ENCODE measurements around the gene POLH.
"Not testable (repeated sequence)": the region's sequence is repeated elsewhere in the genome, so short reads cannot be mapped to it uniquely, and the experiment has no call there.

Gene POLH

GRCh38 chr6:43575772-43576551 is at the start of gene POLH, which contains the start of gene XPO5:
Gene POLH (plus strand): TSS chr6:43576185. CDS start chr6:43582320, 6,135 bp downstream.
Gene XPO5 (minus strand): TSS chr6:43576038. CDS start chr6:43575864, 174 bp downstream.
- peak; percentile 90 for DNase-seq (ENCODE audit: low spot score)

- no peak for DNase-seq (ENCODE audit: low spot score)
Observed at GRCh38 chr6:43532201-43532600, 43.8 kb upstream of the POLH start.

GRCh38 chr6:43538986-43539385 is 37.0 kb upstream of the POLH start:
- DNase-seq (ENCODE audit: low spot score), result not testable (repeated sequence)

- not testable (repeated sequence) for DNase-seq (ENCODE audit: low spot score)
Observed at GRCh38 chr6:43539409-43539808, 36.6 kb upstream of the POLH start.

GRCh38 chr6:43540507-43540906 is 35.5 kb upstream of the POLH start:
- no peak for DNase-seq (ENCODE audit: low spot score)

GRCh38 chr6:43541774-43542471 is 34.1 kb upstream of the POLH start:
- no peak for DNase-seq (ENCODE audit: low spot score)

GRCh38 chr6:43544461-43544860 is 31.5 kb upstream of the POLH start:
- DNase-seq (ENCODE audit: low spot score), result no peak

- no peak for DNase-seq (ENCODE audit: low spot score)
Observed at GRCh38 chr6:43547222-43547621, 28.8 kb upstream of the POLH start.

GRCh38 chr6:43557620-43558019 is 18.4 kb upstream of the POLH start:
- not testable (repeated sequence) for DNase-seq (ENCODE audit: low spot score)

- no peak for DNase-seq (ENCODE audit: low spot score)
Observed at GRCh38 chr6:43559328-43559727, 16.7 kb upstream of the POLH start.

GRCh38 chr6:43570876-43571441 is 5.0 kb upstream of the POLH start:
- DNase-seq (ENCODE audit: low spot score), result no peak

- DNase-seq (ENCODE audit: low spot score), result no peak
Observed at GRCh38 chr6:43572015-43572414, 4.0 kb upstream of the POLH start.

- no peak for DNase-seq (ENCODE audit: low spot score)
Observed at GRCh38 chr6:43575105-43575771, 747 bp upstream of the POLH start.

GRCh38 chr6:43578748-43579147 is 2.8 kb downstream of the POLH start:
- DNase-seq (ENCODE audit: low spot score), result no peak

- DNase-seq (ENCODE audit: low spot score), result no peak
Observed at GRCh38 chr6:43579171-43579570, 3.2 kb downstream of the POLH start.

GRCh38 chr6:43582911-43583310 is 6.9 kb downstream of the POLH start:
- DNase-seq (ENCODE audit: low spot score), result no peak

GRCh38 chr6:43584892-43585570 is 9.0 kb downstream of the POLH start:
- DNase-seq (ENCODE audit: low spot score), result peak; percentile 52

GRCh38 chr6:43588194-43588593 is 12.2 kb downstream of the POLH start:
- no peak for DNase-seq (ENCODE audit: low spot score)

GRCh38 chr6:43589564-43589963 is 13.6 kb downstream of the POLH start:
- not testable (repeated sequence) for DNase-seq (ENCODE audit: low spot score)

- DNase-seq (ENCODE audit: low spot score), result no peak
Observed at GRCh38 chr6:43593938-43594337, 18.0 kb downstream of the POLH start.

GRCh38 chr6:43600595-43600994 is 24.6 kb downstream of the POLH start:
- no peak for DNase-seq (ENCODE audit: low spot score)

GRCh38 chr6:43604174-43604573 is 28.2 kb downstream of the POLH start:
- DNase-seq (ENCODE audit: low spot score), result no peak

All from CD4-positive, alpha-beta T cell treated with Interleukin-15 for 4 hours (primary cell).